Measurements from ENCODE around the gene HBEGF.

Gene HBEGF

GRCh38 chr5:140346348-140347221 is at the start of gene HBEGF:
Gene HBEGF, minus strand, starts transcription at chr5:140346603. Its CDS starts 275 bp downstream, at chr5:140346328.
- DNase-seq (ENCODE audit: low spot score): peak; percentile 93

- no peak for DNase-seq (ENCODE audit: low spot score)
Measured at GRCh38 chr5:140393738-140394137, 47.3 kb upstream of the HBEGF start.

GRCh38 chr5:140391732-140392131 is 45.3 kb upstream of the HBEGF start:
- DNase-seq (ENCODE audit: low spot score): no peak

- no peak for DNase-seq (ENCODE audit: low spot score)
Measured at GRCh38 chr5:140391312-140391711, 44.9 kb upstream of the HBEGF start.

GRCh38 chr5:140388052-140388451 is 41.6 kb upstream of the HBEGF start:
- no peak for DNase-seq (ENCODE audit: low spot score)

GRCh38 chr5:140383300-140383699 is 36.9 kb upstream of the HBEGF start:
- DNase-seq (ENCODE audit: low spot score): no peak

- no peak for DNase-seq (ENCODE audit: low spot score)
Measured at GRCh38 chr5:140382866-140383265, 36.5 kb upstream of the HBEGF start.

GRCh38 chr5:140381972-140382371 is 35.6 kb upstream of the HBEGF start:
- DNase-seq (ENCODE audit: low spot score): no peak

- DNase-seq (ENCODE audit: low spot score): no peak
Measured at GRCh38 chr5:140381351-140381750, 34.9 kb upstream of the HBEGF start.

- DNase-seq (ENCODE audit: low spot score): peak; percentile 77
Measured at GRCh38 chr5:140372971-140373487, 26.6 kb upstream of the HBEGF start.

- no peak for DNase-seq (ENCODE audit: low spot score)
Measured at GRCh38 chr5:140371356-140372151, 25.2 kb upstream of the HBEGF start.

GRCh38 chr5:140367256-140368013 is 21.0 kb upstream of the HBEGF start:
- DNase-seq (ENCODE audit: low spot score): no peak

- DNase-seq (ENCODE audit: low spot score): no peak
Measured at GRCh38 chr5:140366589-140367255, 20.3 kb upstream of the HBEGF start.

- DNase-seq (ENCODE audit: low spot score): no peak
Measured at GRCh38 chr5:140365941-140366340, 19.5 kb upstream of the HBEGF start.

- no peak for DNase-seq (ENCODE audit: low spot score)
Measured at GRCh38 chr5:140365282-140365681, 18.9 kb upstream of the HBEGF start.

GRCh38 chr5:140364472-140364765 is 18.0 kb upstream of the HBEGF start:
- no peak for DNase-seq (ENCODE audit: low spot score)

- DNase-seq (ENCODE audit: low spot score): no peak
Measured at GRCh38 chr5:140363631-140364471, 17.4 kb upstream of the HBEGF start.

GRCh38 chr5:140362875-140363630 is 16.6 kb upstream of the HBEGF start:
- DNase-seq (ENCODE audit: low spot score): peak; percentile 78

- DNase-seq (ENCODE audit: low spot score): no peak
Measured at GRCh38 chr5:140362311-140362710, 15.9 kb upstream of the HBEGF start.

- no peak for DNase-seq (ENCODE audit: low spot score)
Measured at GRCh38 chr5:140361901-140362300, 15.5 kb upstream of the HBEGF start.

Measured in SW480 (cell line).